Trophoblast cell (in vitro differentiated cells and primary cell): ENCODE measurements around the gene RAN.

Experiments
- DNase-seq, 2 donors: peaks; one replicate each; pipeline ENCODE4 v3.0.0-alpha.2; 2016
- H2AFZ ChIP-seq: 2 replicates; pipeline ENCODE4 v1.6.1; 2013; ENCODE audit warnings: low read length, moderate library complexity, mild to moderate bottlenecking; ENCODE audit not compliant: insufficient read depth, poor library complexity
- H2AK5ac ChIP-seq: 2 replicates; pipeline ENCODE4 v1.6.1; 2013; ENCODE audit warnings: mild to moderate bottlenecking, low read length
- H2BK120ac ChIP-seq: 2 replicates; pipeline ENCODE4 v1.6.1; 2013; ENCODE audit warnings: low read length, mild to moderate bottlenecking, moderate library complexity; ENCODE audit not compliant: insufficient read depth, poor library complexity
- H2BK12ac ChIP-seq: 2 replicates; pipeline ENCODE4 v1.6.1; 2013; ENCODE audit warnings: mild to moderate bottlenecking, low read length, moderate library complexity
- H2BK5ac ChIP-seq: 2 replicates; pipeline ENCODE4 v1.6.1; 2013; ENCODE audit warnings: low read length, low read depth, moderate library complexity, mild to moderate bottlenecking; ENCODE audit not compliant: poor library complexity
- H3K14ac ChIP-seq: 2 replicates; pipeline ENCODE4 v1.6.1; 2013; ENCODE audit warnings: mild to moderate bottlenecking, low read length
- H3K18ac ChIP-seq: 2 replicates; pipeline ENCODE4 v1.6.1; 2013; ENCODE audit warnings: mild to moderate bottlenecking, low read length
- H3K23ac ChIP-seq: 2 replicates; pipeline ENCODE4 v1.6.1; 2013; ENCODE audit warnings: low read length
- H3K27ac ChIP-seq: 2 replicates; pipeline ENCODE4 v1.5.1; 2013; ENCODE audit warnings: low read depth, mild to moderate bottlenecking, inconsistent platforms, low read length, moderate library complexity
- H3K27me3 ChIP-seq: 2 replicates; pipeline ENCODE4 v1.6.1; 2013; ENCODE audit warnings: inconsistent platforms, mild to moderate bottlenecking, low read length, moderate library complexity; ENCODE audit not compliant: insufficient read depth
- H3K36me3 ChIP-seq, 2 experiments: 1 replicate in 1 of 2; 2 replicates in 1 of 2; pipeline ENCODE4 v1.6.1; 2013; ENCODE audit warnings: low read length in 2 of 2, mild to moderate bottlenecking in 2 of 2, moderate library complexity in 1 of 2; ENCODE audit not compliant: insufficient read depth in 2 of 2, control insufficient read depth in 1 of 2
- H3K4ac ChIP-seq: 2 replicates; pipeline ENCODE4 v1.6.1; 2013; ENCODE audit warnings: low read depth, mild to moderate bottlenecking, low read length, moderate library complexity
- H3K4me1 ChIP-seq, 2 experiments: 1 replicate in 1 of 2; 2 replicates in 1 of 2; pipeline ENCODE4 v1.6.1; 2013; ENCODE audit warnings: low read length in 2 of 2, mild to moderate bottlenecking in 2 of 2, moderate library complexity in 1 of 2; ENCODE audit not compliant: insufficient read depth in 2 of 2, control insufficient read depth in 1 of 2
- H3K4me2 ChIP-seq: 2 replicates; pipeline ENCODE4 v1.6.1; 2013; ENCODE audit warnings: inconsistent platforms, mild to moderate bottlenecking, low read length, moderate library complexity
- H3K4me3 ChIP-seq: 2 replicates; pipeline ENCODE4 v1.5.1; 2013; ENCODE audit warnings: mild to moderate bottlenecking, low read depth, low read length, inconsistent platforms
- H3K79me1 ChIP-seq: one replicate; pipeline ENCODE4 v1.6.1; 2013; ENCODE audit warnings: low read length
- H3K79me2 ChIP-seq: 2 replicates; pipeline ENCODE4 v1.6.1; 2013; ENCODE audit warnings: low read length, mild to moderate bottlenecking; ENCODE audit not compliant: control insufficient read depth, insufficient read depth, poor library complexity
- H3K9ac ChIP-seq: 2 replicates; pipeline ENCODE4 v1.6.1; 2013; ENCODE audit warnings: mild to moderate bottlenecking, low read length
- H3K9me3 ChIP-seq: 2 replicates; pipeline ENCODE4 v1.6.1; 2013; ENCODE audit warnings: low read depth, mild to moderate bottlenecking, control low read depth, inconsistent platforms, low read length; ENCODE audit not compliant: insufficient read depth
- H4K12ac ChIP-seq: 2 replicates; pipeline ENCODE4 v1.6.1; 2013; ENCODE audit warnings: low read depth, mild to moderate bottlenecking, low read length, moderate library complexity
- H4K8ac ChIP-seq: 2 replicates; pipeline ENCODE4 v1.6.1; 2013; ENCODE audit warnings: low read depth, mild to moderate bottlenecking, low read length, moderate library complexity
- H4K91ac ChIP-seq: one replicate; pipeline ENCODE4 v1.6.1; 2013; ENCODE audit warnings: low read depth, mild to moderate bottlenecking, low read length, moderate library complexity
- WGBS: extraction: QIAGEN DNeasy Blood & Tissue Kit; methylation state at CpG from one replicate; pipeline ENCODE4 v1.1.7; 2013; ENCODE audit warnings: missing lambda C conversion rate; ENCODE audit not compliant: insufficient read length, insufficient coverage; ENCODE audit errors: extremely low coverage; 5-methylcytosine and 5-hydroxymethylcytosine counted together

The RAN gene

GRCh38 chr12:130909111-130909510 is 37.2 kb downstream of the RAN start:
- Histone ChIP-seq H3K4me3 (no peak overlapping the region), H3K4ac (no peak overlapping the region), H3K79me2 (no peaks in the 10 kb centered on the region), H4K8ac (no peak overlapping the region), H3K23ac (no peak overlapping the region), H2BK120ac (no peak overlapping the region), H3K79me1 (no peaks in the 10 kb centered on the region), H2BK5ac (no peak overlapping the region), H3K18ac (no peak overlapping the region), H3K9me3 (no peaks in the 10 kb centered on the region), H2BK12ac (no peak overlapping the region), H2AK5ac (no peak overlapping the region), H3K36me3 (no peaks in the 10 kb centered on the region), H4K91ac (no peak overlapping the region), H4K12ac (no peak overlapping the region), H2AFZ (no peak overlapping the region), H3K27ac (no peak overlapping the region), H3K4me1 (no peaks in the 10 kb centered on the region), H3K14ac (no peak overlapping the region), H3K9ac (no peak overlapping the region), H3K4me2 (no peak overlapping the region), H3K27me3 (no peaks in the 10 kb centered on the region)
- WGBS, result no CpG with 5 or more reads among the region's 4 CpGs
- DNase-seq, result no peak

- H2AFZ ChIP-seq, result no peak overlapping the region
- H3K4ac ChIP-seq, result no peak overlapping the region
- no peak for DNase-seq
- H3K27ac ChIP-seq, result no peak overlapping the region
- H2BK12ac ChIP-seq, result no peak overlapping the region
- no peaks in the 10 kb centered on the region for H3K27me3 ChIP-seq
- no peak overlapping the region for H3K4me2 ChIP-seq
- H3K4me1 ChIP-seq, result no peaks in the 10 kb centered on the region
- no peak overlapping the region for H3K14ac ChIP-seq
- no peaks in the 10 kb centered on the region for H3K36me3 ChIP-seq
- no peak overlapping the region for H3K9ac ChIP-seq
- no peaks in the 10 kb centered on the region for H3K79me1 ChIP-seq
- no peak overlapping the region for H2AK5ac ChIP-seq
- no peaks in the 10 kb centered on the region for H3K79me2 ChIP-seq
- H4K8ac ChIP-seq, result no peak overlapping the region
- H4K91ac ChIP-seq, result no peak overlapping the region
- H2BK120ac ChIP-seq, result no peak overlapping the region
- H4K12ac ChIP-seq, result no peak overlapping the region
- H3K9me3 ChIP-seq, result no peaks in the 10 kb centered on the region
- H2BK5ac ChIP-seq, result no peak overlapping the region
- WGBS, result no CpG with 5 or more reads among the region's 1 CpG
- no peak overlapping the region for H3K4me3 ChIP-seq
- no peak overlapping the region for H3K23ac ChIP-seq
- H3K18ac ChIP-seq, result no peak overlapping the region
Observed at GRCh38 chr12:130911193-130911592, 39.3 kb downstream of the RAN start.

DNA sequence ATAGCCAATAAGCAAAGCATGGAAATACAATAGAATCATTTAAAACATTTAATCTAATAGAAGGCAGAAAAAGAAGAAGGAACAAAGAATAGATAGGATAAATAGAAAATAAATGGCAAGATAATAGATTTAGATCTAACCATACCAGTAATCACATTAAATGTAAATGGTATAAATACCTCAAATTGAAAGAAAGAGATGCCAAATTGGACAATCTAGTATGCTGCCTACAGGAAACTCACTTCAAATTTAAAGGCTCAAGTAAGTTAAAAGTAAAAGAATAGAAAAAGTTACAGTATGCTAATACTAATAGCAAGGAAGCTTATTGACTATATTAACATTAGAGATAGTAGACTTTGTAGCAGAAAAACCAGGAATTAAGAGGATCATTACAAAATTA is 40.1 kb downstream of the RAN start:
- Histone ChIP-seq H3K4me2 (no peak overlapping the region), H2BK12ac (no peak overlapping the region), H3K79me2 (no peaks in the 10 kb centered on the region), H3K27ac (no peak overlapping the region), H3K23ac (no peak overlapping the region), H4K91ac (no peak overlapping the region), H3K79me1 (no peaks in the 10 kb centered on the region), H2AK5ac (no peak overlapping the region), H3K36me3 (no peaks in the 10 kb centered on the region), H3K18ac (no peak overlapping the region), H3K4me1 (no peaks in the 10 kb centered on the region), H2BK120ac (no peak overlapping the region), H3K9me3 (no peaks in the 10 kb centered on the region), H4K8ac (no peak overlapping the region), H4K12ac (no peak overlapping the region), H3K4me3 (no peak overlapping the region), H3K27me3 (no peaks in the 10 kb centered on the region), H3K9ac (no peak overlapping the region), H3K4ac (no peak overlapping the region), H2BK5ac (no peak overlapping the region), H2AFZ (no peak overlapping the region), H3K14ac (no peak overlapping the region)
- DNase-seq, result no peak

DNA sequence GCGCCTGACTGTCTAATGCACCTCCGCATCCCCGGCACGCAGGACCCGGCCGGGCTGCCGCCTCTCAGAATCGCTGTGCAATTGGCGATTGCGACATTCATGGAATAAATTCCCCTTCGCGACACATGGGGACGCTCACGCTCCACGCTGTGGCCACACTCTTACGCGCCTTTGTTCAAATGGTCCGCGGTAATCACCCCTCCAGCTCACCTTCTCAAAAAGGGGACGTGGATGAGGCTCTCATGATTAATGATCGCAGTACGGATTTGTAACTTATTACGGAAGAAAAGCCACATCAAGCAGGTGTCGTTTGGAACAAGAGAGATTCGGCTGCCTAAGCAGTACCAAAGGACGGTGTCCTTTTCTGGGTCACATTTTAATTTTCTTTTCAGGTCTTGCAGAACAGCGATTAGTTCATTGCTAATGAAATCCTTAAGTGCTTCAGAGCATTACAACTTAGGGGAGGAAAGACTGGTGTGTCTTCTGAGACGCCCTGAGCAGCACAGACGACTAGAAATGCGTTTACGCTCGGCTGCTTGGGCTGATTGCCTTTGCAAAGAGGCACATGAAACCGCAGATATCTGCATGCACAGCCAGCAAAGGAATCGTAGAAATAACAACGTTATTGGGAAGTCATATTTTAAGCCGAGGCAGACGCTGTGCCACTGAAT is 44.5 kb downstream of the RAN start:
- no peak overlapping the region for H2BK5ac ChIP-seq
- DNase-seq, result peak; percentile 34 to 75
- WGBS, result no CpG with 5 or more reads among the region's 37 CpGs

More for the DNA sequence above, 44.5 kb downstream of the RAN start:
- Histone ChIP-seq H3K9me3 (no peaks in the 10 kb centered on the region), H4K8ac (no peak overlapping the region), H3K4me2 (no peak overlapping the region), H3K4me3 (no peak overlapping the region), H4K12ac (no peak overlapping the region), H4K91ac (no peak overlapping the region), H3K9ac (no peak overlapping the region), H2AK5ac (no peak overlapping the region), H3K18ac (no peak overlapping the region), H2BK12ac (no peak overlapping the region), H3K27me3 (no peaks in the 10 kb centered on the region), H3K4me1 (no peaks in the 10 kb centered on the region), H3K79me2 (no peaks in the 10 kb centered on the region), H2AFZ (no peak overlapping the region), H3K4ac (no peak overlapping the region), H3K14ac (no peak overlapping the region), H3K27ac (no peak overlapping the region), H3K23ac (no peak overlapping the region), H3K79me1 (no peaks in the 10 kb centered on the region), H2BK120ac (no peak overlapping the region), H3K36me3 (no peaks in the 10 kb centered on the region)
